Stimulated activated naive CD4-positive, alpha-beta T cell treated with Interleukin-2 at 50 U/mL for 16 hours (primary cell): ENCODE data around the gene ADGB.

ENCODE experiments used
- DNase-seq: peaks from one replicate; lab custom pipeline; 2025; lab: John Stamatoyannopoulos, UW

Gene ADGB

GRCh38 chr6:146862508-146862919 lies 263.7 kb downstream of the ADGB start:
- no peak for DNase-seq

- DNase-seq = no peak
Observed at GRCh38 chr6:146864300-146864699, 265.5 kb downstream of the ADGB start.

GRCh38 chr6:146864885-146865284 lies 266.1 kb downstream of the ADGB start:
- no peak for DNase-seq
